HG02884 (cell line): ENCODE measurements around the gene WDR87.
A peak's percentile ranks its signal among the peaks of the same experiment; 100 is the strongest.

Experiments
- ATAC-seq: cut with Tn5 transposase; IDR thresholded peaks from one replicate; pipeline ENCODE4 v1.9.1; 2021; ENCODE audit warnings: mild to moderate bottlenecking, moderate library complexity; ENCODE audit not compliant: unreplicated experiment

Gene WDR87

GRCh38 chr19:37905946-37906868 is at the start of gene WDR87:
Gene WDR87, minus strand, starts transcription at chr19:37906594. Its CDS starts 8,355 bp downstream, at chr19:37898239.
- peak; percentile 30 for ATAC-seq

- no peak for ATAC-seq
Observed at GRCh38 chr19:37955986-37956385, 49.6 kb upstream of the WDR87 start.

- ATAC-seq, result no peak
Observed at GRCh38 chr19:37954421-37954874, 48.1 kb upstream of the WDR87 start.

- ATAC-seq, result no peak
Observed at GRCh38 chr19:37953918-37954303, 47.5 kb upstream of the WDR87 start.

- ATAC-seq, result no peak
Observed at GRCh38 chr19:37953171-37953917, 47.0 kb upstream of the WDR87 start.

GRCh38 chr19:37951816-37952210 is 45.4 kb upstream of the WDR87 start:
- ATAC-seq, result no peak

- no peak for ATAC-seq
Observed at GRCh38 chr19:37950471-37951175, 44.2 kb upstream of the WDR87 start.

GRCh38 chr19:37948362-37948761 is 42.0 kb upstream of the WDR87 start:
- no peak for ATAC-seq

GRCh38 chr19:37947778-37948177 is 41.4 kb upstream of the WDR87 start:
- ATAC-seq, result no peak

- no peak for ATAC-seq
Observed at GRCh38 chr19:37946132-37946531, 39.7 kb upstream of the WDR87 start.

- ATAC-seq, result no peak
Observed at GRCh38 chr19:37943480-37943879, 37.1 kb upstream of the WDR87 start.

- ATAC-seq, result no peak
Observed at GRCh38 chr19:37942516-37942902, 36.1 kb upstream of the WDR87 start.

GRCh38 chr19:37941782-37942515 is 35.6 kb upstream of the WDR87 start:
- no peak for ATAC-seq

- ATAC-seq, result no peak
Observed at GRCh38 chr19:37938353-37938752, 32.0 kb upstream of the WDR87 start.

GRCh38 chr19:37936886-37937285 is 30.5 kb upstream of the WDR87 start:
- no peak for ATAC-seq

- ATAC-seq, result no peak
Observed at GRCh38 chr19:37936166-37936565, 29.8 kb upstream of the WDR87 start.

- ATAC-seq, result no peak
Observed at GRCh38 chr19:37935341-37935740, 28.9 kb upstream of the WDR87 start.

GRCh38 chr19:37933937-37934358 is 27.6 kb upstream of the WDR87 start:
- ATAC-seq, result no peak

GRCh38 chr19:37932985-37933936 is 26.9 kb upstream of the WDR87 start:
- ATAC-seq, result no peak
